HG03575 (cell line): ENCODE results near the gene TSPEAR.
"Not testable (repeated sequence)": the region's sequence is repeated elsewhere in the genome, so short reads cannot be mapped to it uniquely, and the experiment has no call there.

Experiments used
- ATAC-seq: cut with Tn5 transposase; IDR thresholded peaks from one replicate; pipeline ENCODE4 v1.9.1; 2021; ENCODE audit not compliant: unreplicated experiment, insufficient number of reproducible peaks, low FRiP score; ENCODE audit errors: extremely low read depth

The TSPEAR gene

GRCh38 chr21:44571296-44571695 is 140.1 kb downstream of the TSPEAR start:
- no peak for ATAC-seq

- ATAC-seq: no peak
Measured at GRCh38 chr21:44569861-44570517, 141.4 kb downstream of the TSPEAR start.

GRCh38 chr21:44568667-44569556 is 142.5 kb downstream of the TSPEAR start:
- ATAC-seq: no peak

- no peak for ATAC-seq
Measured at GRCh38 chr21:44568261-44568660, 143.1 kb downstream of the TSPEAR start.

GRCh38 chr21:44567481-44568171 is 143.7 kb downstream of the TSPEAR start:
- ATAC-seq: no peak

GRCh38 chr21:44566403-44566802 is 145.0 kb downstream of the TSPEAR start:
- no peak for ATAC-seq

- no peak for ATAC-seq
Measured at GRCh38 chr21:44564886-44565598, 146.3 kb downstream of the TSPEAR start.

GRCh38 chr21:44564099-44564498 is 147.3 kb downstream of the TSPEAR start:
- ATAC-seq: no peak

- no peak for ATAC-seq
Measured at GRCh38 chr21:44558695-44559094, 152.7 kb downstream of the TSPEAR start, which contains the start of gene KRTAP10-3. Gene KRTAP10-3 (minus strand): TSS chr21:44558795. CDS start chr21:44558715, 80 bp downstream.

- ATAC-seq: not testable (repeated sequence)
Measured at GRCh38 chr21:44558329-44558675, 153.1 kb downstream of the TSPEAR start.

GRCh38 chr21:44557491-44558328 is 153.7 kb downstream of the TSPEAR start:
- no peak for ATAC-seq

- ATAC-seq: no peak
Measured at GRCh38 chr21:44556879-44557278, 154.5 kb downstream of the TSPEAR start.

- ATAC-seq: no peak
Measured at GRCh38 chr21:44555200-44555875, 156.0 kb downstream of the TSPEAR start.

GRCh38 chr21:44552681-44553080 is 158.7 kb downstream of the TSPEAR start:
- no peak for ATAC-seq

GRCh38 chr21:44552136-44552535 is 159.2 kb downstream of the TSPEAR start:
- no peak for ATAC-seq

- ATAC-seq: no peak
Measured at GRCh38 chr21:44551340-44551961, 159.9 kb downstream of the TSPEAR start, which contains the start of gene KRTAP10-2. Gene KRTAP10-2 (minus strand): TSS chr21:44551505. CDS start chr21:44551458, 47 bp downstream.

- no peak for ATAC-seq
Measured at GRCh38 chr21:44550807-44551206, 160.6 kb downstream of the TSPEAR start.
